Measurements from ENCODE around the gene INHBE.
"Not testable (repeated sequence)": the region's sequence is repeated elsewhere in the genome, so short reads cannot be mapped to it uniquely, and the experiment has no call there.

- not testable (repeated sequence) for TF ChIP-seq EZH2 (IDR thresholded peaks at IDR 0.05; ENCODE audit: low read depth, low read length, severe bottlenecking); POLR2A (IDR thresholded peaks at IDR 0.05; ENCODE audit: control extremely low read depth in 1 of 2, low read depth in 2 of 2, low read length in 2 of 2); SIX5 (IDR thresholded peaks at IDR 0.05; ENCODE audit: low read depth, low read length)
Observed at GRCh38 chr12:57506541-57506940, 51.4 kb downstream of the INHBE start.
